GM15510 (cell line): Measurements from ENCODE around the gene SLC10A2.

ENCODE experiments used
- POLR2A ChIP-seq: IDR thresholded peaks from 3 replicates; pipeline ENCODE4 v1.6.1; 2011; ENCODE audit warnings: borderline replicate concordance; ENCODE audit not compliant: insufficient read length; ENCODE audit errors: extremely low read depth

SLC10A2 gene

GRCh38 chr13:103066079-103066780, at the start of gene SLC10A2:
Gene SLC10A2, minus strand, starts transcription at chr13:103066417. Its CDS starts 168 bp downstream, at chr13:103066249.
- TF ChIP-seq POLR2A, result no peak

GRCh38 chr13:103107580-103107979, 41.4 kb upstream of the SLC10A2 start:
- no peak for TF ChIP-seq POLR2A

- TF ChIP-seq POLR2A, result no peak
These were observed 38.1 kb upstream of the SLC10A2 start for GRCh38 chr13:103104340-103104739.

- no peak for TF ChIP-seq POLR2A
These were observed 36.3 kb upstream of the SLC10A2 start for GRCh38 chr13:103102482-103102881.

GRCh38 chr13:103101901-103102300, 35.7 kb upstream of the SLC10A2 start:
- no peak for TF ChIP-seq POLR2A

GRCh38 chr13:103101500-103101899, 35.3 kb upstream of the SLC10A2 start:
- TF ChIP-seq POLR2A, result no peak

- no peak for TF ChIP-seq POLR2A
These were observed 34.6 kb upstream of the SLC10A2 start for GRCh38 chr13:103100830-103101229.

GRCh38 chr13:103099722-103100293, 33.6 kb upstream of the SLC10A2 start:
- TF ChIP-seq POLR2A, result no peak

- TF ChIP-seq POLR2A, result no peak
These were observed 32.3 kb upstream of the SLC10A2 start for GRCh38 chr13:103098535-103098934.

- TF ChIP-seq POLR2A, result no peak
These were observed 31.2 kb upstream of the SLC10A2 start for GRCh38 chr13:103097366-103097928.

- no peak for TF ChIP-seq POLR2A
These were observed 21.1 kb upstream of the SLC10A2 start for GRCh38 chr13:103087275-103087674.

GRCh38 chr13:103081435-103081834, 15.2 kb upstream of the SLC10A2 start:
- TF ChIP-seq POLR2A, result no peak

GRCh38 chr13:103078158-103078557, 11.9 kb upstream of the SLC10A2 start:
- no peak for TF ChIP-seq POLR2A

- no peak for TF ChIP-seq POLR2A
These were observed 2.6 kb upstream of the SLC10A2 start for GRCh38 chr13:103068836-103069235.

- no peak for TF ChIP-seq POLR2A
These were observed 1.7 kb upstream of the SLC10A2 start for GRCh38 chr13:103067751-103068555.

- TF ChIP-seq POLR2A, result no peak
These were observed 646 bp upstream of the SLC10A2 start for GRCh38 chr13:103066781-103067345.

- TF ChIP-seq POLR2A, result no peak
These were observed 2.8 kb downstream of the SLC10A2 start for GRCh38 chr13:103063376-103063775.
